Right hindlimb (tissue), 1 donor: ENCODE results near the gene OSBPL8.

Source experiments
- DNase-seq: peaks from one replicate; pipeline ENCODE4 v3.0.0-alpha.2; 2018

Gene OSBPL8

DNA sequence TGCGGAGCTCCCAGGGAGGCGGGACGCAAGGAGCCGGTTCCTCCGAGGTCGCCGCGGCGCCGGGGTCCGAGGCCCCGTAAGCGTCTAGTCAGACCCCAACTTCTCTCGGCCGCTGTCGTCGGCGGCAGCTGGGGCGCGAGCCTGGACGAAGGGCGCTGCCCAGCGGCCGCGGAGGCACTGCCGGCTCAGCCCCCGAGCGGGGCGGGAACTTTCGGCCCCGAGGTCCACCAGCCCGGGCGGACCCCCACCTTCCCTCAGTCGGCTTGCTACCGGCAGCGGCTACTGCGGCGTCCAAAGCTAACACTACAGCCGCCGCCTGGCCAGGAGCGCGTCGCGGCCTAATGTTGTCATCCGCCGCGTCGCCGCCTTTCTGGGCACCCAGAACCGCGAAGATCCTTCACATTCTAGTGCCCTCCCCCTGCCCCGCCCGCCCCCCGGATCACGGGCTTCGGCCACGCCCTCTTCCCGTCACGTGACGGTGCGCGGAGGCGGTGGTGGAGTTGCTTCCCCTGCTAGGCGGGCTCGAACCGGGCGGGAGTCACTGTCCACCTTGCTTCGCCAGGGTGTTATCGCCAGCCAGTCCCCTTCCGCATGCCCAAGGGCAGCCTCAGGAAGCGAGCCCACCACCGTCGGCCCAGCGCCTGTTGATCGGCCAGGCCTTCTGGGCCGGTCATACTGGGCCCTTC, at the start of gene OSBPL8:
Gene OSBPL8 (minus strand): TSS at position 372 of the 686 bp plus-strand sequence. CDS start 72,220 bp downstream, outside the sequence.
- peak; percentile 97 for DNase-seq

- DNase-seq = no peak
Observed at GRCh38 chr12:76608070-76608469, 48.5 kb upstream of the OSBPL8 start.

- no peak for DNase-seq
Observed at GRCh38 chr12:76595056-76595455, 35.5 kb upstream of the OSBPL8 start.

DNA sequence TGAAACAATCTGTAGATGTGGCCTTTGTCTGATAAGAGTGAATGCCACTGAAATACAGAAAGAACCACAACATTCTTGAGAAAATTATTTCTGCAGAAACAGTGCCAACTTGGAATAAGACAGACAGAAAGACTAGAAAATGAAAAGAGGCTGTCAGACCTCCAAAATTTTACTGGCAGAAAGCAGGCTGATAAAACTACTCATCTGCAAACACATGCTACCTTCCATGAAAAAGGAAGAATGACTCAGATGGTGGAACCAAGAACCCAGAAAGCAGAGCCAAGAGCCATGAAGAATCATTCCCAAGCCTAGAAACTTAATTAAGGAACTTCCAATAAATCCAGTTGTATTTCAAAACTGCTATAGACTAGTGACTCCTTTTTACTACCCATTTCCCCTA, 31.9 kb upstream of the OSBPL8 start:
- DNase-seq = no peak

- no peak for DNase-seq
Observed at GRCh38 chr12:76590131-76590530, 30.6 kb upstream of the OSBPL8 start.

DNA sequence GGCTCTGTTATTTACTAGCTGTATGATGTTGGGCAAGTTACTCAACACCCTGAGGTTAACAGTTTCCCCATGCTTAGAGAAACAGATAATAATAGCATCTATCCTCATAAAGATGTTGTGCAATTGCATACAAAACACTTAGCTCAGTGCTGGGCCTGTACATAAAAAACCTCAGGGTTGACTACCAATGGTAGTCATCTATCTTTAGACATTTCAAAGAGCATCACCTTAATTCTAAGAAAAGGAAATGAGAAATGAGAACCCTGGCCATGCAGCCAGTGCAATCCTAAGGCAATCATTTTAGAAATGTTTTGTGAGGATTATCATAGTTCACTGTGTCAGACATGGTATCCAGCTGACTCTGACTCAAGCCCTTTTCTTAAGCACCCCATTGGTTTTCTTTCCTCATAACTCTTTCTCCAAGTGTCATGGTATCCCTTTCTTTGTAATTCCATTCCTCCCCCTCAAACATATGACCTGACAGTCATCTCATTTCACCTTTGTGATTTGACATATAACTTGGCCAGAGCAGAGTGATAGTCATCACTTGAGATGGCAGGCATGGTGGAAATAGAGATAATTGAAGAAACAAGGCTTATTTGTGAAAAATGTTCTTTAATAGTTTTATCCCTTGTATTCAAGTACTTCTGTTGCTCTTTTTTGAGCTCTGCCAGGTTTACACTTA, 29.5 kb upstream of the OSBPL8 start:
- no peak for DNase-seq

GRCh38 chr12:76587428-76588178, 28.0 kb upstream of the OSBPL8 start:
- DNase-seq = no peak

GRCh38 chr12:76586764-76587395, 27.3 kb upstream of the OSBPL8 start:
- DNase-seq = peak; percentile 19

DNA sequence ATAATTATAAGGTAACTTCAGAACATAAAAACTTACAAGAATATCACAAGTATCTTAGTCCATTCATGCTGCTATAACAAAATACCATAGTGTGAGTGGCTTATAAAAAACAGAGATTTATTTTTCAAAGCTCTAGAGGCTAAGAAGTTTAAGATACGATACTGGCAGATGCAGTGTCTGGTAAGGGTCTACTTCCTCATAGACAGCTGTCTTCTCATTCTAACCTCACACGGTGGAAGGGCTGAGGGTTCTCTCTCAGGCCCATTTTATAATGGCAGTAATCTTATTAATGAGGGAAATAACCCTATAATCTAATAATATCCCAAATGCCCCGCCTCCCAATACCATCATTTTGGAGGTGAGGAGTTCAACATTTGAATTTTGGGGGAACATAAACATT, 23.7 kb upstream of the OSBPL8 start:
- no peak for DNase-seq

- DNase-seq = no peak
Observed at GRCh38 chr12:76573840-76574373, 14.3 kb upstream of the OSBPL8 start.

DNA sequence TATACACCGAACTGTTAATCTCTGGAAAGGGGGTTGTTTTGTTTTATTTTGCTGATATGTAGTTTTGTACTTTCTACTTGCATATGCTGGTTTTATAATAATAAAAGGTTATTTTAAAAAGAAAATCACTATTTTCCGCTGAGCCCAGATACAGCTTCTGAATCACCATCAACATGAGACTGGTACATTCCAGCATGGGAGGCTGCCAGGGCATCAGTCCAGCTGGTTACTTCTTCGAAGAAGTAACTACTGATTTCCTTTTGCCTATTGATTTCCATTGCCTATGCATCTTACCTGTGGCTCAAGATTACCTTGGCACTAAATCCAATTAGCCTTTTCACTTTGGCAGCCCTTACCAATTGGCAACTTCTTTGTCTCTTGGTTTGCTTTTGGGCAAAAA, 11.7 kb upstream of the OSBPL8 start:
- peak; percentile 17 for DNase-seq

DNA sequence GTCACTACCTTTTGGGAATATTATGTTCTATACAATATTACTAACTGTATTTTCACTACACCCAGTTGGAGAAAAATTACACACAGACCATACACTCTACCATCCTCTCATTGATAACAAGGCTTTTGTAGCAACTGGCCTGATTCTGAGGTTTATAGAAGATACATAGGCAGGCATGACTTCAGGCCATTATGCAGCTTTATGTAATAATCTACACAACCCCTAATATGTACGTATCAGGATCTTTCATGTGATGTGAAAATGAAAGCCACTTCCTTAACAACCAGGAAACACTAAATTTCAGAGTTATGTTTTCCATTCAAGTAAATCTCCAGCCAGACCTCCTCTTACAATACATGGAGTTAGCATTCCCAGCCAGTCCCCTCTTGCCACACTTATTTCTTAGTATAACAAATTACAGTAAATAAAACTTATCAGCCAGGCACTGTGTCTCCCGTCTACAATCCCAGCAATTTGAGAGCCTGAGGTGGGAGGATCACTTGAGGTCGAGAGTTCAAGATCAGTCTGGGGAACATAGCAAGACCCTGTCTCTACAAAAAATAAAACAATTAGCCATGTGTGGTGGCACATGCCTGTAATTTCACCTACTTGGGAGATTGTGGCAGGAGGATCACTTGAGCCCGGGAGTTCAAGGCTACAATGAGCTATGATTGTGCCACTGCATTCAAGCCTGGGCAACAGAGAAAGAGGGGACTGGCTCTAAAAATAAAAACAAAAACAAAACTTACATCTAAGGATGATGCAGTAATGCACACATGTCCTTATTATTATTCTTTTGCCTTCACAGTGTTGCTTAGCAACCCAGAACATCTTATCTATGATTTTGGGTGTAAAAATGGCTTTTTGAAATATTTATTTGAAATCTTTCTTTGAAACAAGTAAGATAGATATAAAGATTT, 10.4 kb upstream of the OSBPL8 start:
- no peak for DNase-seq

GRCh38 chr12:76568888-76569551, 9.4 kb upstream of the OSBPL8 start:
- no peak for DNase-seq

DNA sequence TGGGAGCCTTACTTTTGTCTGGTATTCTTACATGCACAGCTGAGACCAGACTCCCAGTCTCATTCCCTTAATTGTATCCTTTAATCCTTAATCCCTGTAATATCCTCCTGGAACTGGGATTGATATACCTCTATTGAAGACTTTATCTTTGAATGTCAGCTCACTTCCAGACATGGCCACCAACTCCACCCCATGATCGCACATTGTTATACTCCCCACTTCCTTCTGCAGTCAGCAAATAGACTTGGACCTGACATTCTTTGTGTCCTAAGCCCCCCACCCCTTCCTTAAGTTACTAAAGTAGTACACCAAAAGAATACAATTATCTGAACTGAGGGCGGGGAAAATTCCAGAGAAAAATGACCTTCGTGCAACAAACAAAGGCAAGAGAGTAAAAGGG, 8.6 kb upstream of the OSBPL8 start:
- DNase-seq = no peak

DNA sequence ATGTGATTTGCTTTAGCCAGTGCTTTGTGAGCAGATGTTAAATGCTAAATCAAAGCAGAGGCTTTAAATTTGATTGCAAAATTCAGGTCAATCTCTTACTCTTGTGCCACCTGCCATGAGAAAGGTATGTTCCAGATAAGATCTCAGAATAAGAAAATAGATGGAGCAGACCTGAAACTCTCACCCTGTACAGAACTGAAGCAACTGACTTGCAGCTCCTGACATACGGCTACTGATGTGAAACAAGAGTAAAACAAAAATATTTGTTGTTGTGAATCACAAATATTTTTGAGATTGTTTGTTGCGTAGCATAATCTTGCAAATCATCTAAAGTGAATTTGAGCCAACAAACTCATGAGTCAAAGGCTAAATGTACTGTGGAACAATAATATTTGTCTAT, 3.5 kb upstream of the OSBPL8 start:
- no peak for DNase-seq

- no peak for DNase-seq
Observed at GRCh38 chr12:76562130-76562529, 2.6 kb upstream of the OSBPL8 start.

- DNase-seq = no peak
Observed at GRCh38 chr12:76560086-76560491, 518 bp upstream of the OSBPL8 start.

GRCh38 chr12:76558684-76559399, 729 bp downstream of the OSBPL8 start:
- DNase-seq = peak; percentile 68

- no peak for DNase-seq
Observed at GRCh38 chr12:76556368-76556767, 3.2 kb downstream of the OSBPL8 start.

DNA sequence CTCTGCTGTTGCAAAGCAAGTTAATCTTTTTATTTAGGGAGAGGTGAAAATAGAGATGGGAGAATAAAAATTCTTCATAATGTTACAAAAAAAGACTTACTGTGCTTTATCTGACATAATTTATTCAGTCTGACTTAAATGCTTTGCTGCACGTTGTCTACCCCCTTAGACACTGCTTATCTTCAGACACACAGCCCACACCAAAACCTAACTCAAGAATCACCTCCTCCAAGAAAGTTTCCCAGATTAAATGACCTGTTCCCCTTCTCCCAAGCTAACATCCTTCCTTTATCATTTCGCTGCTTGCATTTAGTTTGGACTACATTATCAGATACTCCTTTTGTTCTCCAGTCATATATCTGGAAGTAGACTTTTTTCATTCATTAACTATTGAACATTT, 3.8 kb downstream of the OSBPL8 start:
- no peak for DNase-seq
